Type B pancreatic cell (in vitro differentiated cells): Measurements from ENCODE around the gene MRNIP. TPM values are rescaled to one million over a fixed set of nuclear protein-coding genes. Genes with fewer than 3 reads are reported as not detected.

ENCODE experiments used
- DNase-seq: peaks from one replicate; pipeline ENCODE4 v3.0.0; 2021; ENCODE audit warnings: mixed read lengths; ENCODE audit not compliant: unreplicated experiment; ENCODE audit errors: extremely low spot score
- H3K27ac Mint-ChIP-seq: 2 replicates; pipeline ENCODE4 v1.8.0; 2021; ENCODE audit warnings: mild to moderate bottlenecking, mixed read lengths
- H3K27me3 Mint-ChIP-seq: 2 replicates; pipeline ENCODE4 v1.8.0; 2021; ENCODE audit warnings: mixed read lengths
- H3K36me3 Mint-ChIP-seq: 2 replicates; pipeline ENCODE4 v1.8.0; 2021; ENCODE audit warnings: mixed read lengths
- H3K4me1 Mint-ChIP-seq: one replicate; pipeline ENCODE4 v1.8.0; 2021; ENCODE audit warnings: mixed read lengths; ENCODE audit not compliant: unreplicated experiment
- H3K4me3 Mint-ChIP-seq: 2 replicates; pipeline ENCODE4 v1.8.0; 2021; ENCODE audit warnings: mild to moderate bottlenecking, mixed read lengths
- H3K9me3 Mint-ChIP-seq: 2 replicates; pipeline ENCODE4 v1.8.0; 2021; ENCODE audit warnings: mixed read lengths
- total RNA-seq: library from RNA; stranded (reverse); gene quantifications from 2 replicates; pipeline ENCODE4 v1.2.1, GENCODE V29; 2021; ENCODE audit warnings: low replicate concordance
- TF ChIP-seq, protein P1 (sequence below): fragments of 200-600 bp; sonication (generic); conservative IDR thresholded peaks from 2 replicates; pipeline ENCODE4 v1.5.0; 2021; ENCODE audit warnings: antibody characterized with exemption, mild to moderate bottlenecking

MRNIP gene
- total RNA-seq, 1 donor from 2014 or later = 47.6 TPM

DNA sequence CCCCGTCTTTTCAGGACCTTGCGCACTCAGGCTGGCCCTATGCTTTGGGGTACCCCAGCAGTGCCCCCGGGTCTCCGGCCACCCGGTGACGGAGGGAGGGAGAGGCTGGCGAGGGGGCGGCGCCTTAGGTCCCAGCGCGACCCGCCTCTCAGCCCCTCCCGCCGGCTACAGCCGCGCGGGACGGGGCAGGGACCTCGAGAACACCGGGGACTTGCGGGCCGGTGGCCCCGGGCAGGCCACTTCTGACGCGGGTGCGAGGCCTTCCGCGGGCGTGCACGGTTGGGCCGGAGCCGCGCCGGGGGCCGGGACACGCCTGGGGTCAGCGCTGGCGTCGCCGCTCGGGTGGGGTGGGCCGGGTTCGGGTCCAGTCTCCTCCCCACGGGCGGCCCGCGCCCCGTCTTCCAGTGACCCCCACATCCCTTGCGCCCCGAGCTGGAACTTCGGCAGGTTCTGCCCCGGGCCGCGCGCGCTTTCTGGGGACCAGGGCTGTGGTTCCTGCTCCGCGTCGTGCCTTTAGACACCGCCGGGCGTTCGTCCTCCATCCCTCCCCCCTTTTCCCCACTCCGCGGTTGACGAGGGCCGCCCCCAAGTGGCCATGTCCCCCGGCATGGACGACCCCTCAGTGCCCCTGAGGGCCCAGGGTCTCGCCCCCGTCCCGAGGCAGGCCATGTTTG lies 41.7 kb downstream of the MRNIP start:
- Mint-ChIP-seq H3K27ac (no peak overlapping the region), H3K27me3 (no peaks in the 10 kb centered on the region), H3K36me3 (peaks cover 9% of the 10 kb centered on the region), H3K4me3 (peak overlapping the region; percentile 49), H3K9me3 (no peaks in the 10 kb centered on the region), H3K4me1 (peaks cover 19% of the 10 kb centered on the region)
- TF ChIP-seq, protein P1, sequence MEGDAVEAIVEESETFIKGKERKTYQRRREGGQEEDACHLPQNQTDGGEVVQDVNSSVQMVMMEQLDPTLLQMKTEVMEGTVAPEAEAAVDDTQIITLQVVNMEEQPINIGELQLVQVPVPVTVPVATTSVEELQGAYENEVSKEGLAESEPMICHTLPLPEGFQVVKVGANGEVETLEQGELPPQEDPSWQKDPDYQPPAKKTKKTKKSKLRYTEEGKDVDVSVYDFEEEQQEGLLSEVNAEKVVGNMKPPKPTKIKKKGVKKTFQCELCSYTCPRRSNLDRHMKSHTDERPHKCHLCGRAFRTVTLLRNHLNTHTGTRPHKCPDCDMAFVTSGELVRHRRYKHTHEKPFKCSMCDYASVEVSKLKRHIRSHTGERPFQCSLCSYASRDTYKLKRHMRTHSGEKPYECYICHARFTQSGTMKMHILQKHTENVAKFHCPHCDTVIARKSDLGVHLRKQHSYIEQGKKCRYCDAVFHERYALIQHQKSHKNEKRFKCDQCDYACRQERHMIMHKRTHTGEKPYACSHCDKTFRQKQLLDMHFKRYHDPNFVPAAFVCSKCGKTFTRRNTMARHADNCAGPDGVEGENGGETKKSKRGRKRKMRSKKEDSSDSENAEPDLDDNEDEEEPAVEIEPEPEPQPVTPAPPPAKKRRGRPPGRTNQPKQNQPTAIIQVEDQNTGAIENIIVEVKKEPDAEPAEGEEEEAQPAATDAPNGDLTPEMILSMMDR = no peak
- DNase-seq = no peak

- Mint-ChIP-seq H3K27me3 (no peaks in the 10 kb centered on the region), H3K4me3 (peak overlapping the region; percentile 20), H3K9me3 (no peaks in the 10 kb centered on the region), H3K27ac (no peak overlapping the region), H3K36me3 (peaks cover 9% of the 10 kb centered on the region), H3K4me1 (peaks cover 17% of the 10 kb centered on the region)
- no peak for DNase-seq
- TF ChIP-seq, protein P1 = no peak
These were observed 42.2 kb downstream of the MRNIP start for GRCh38 chr5:179816401-179816795.

- Mint-ChIP-seq H3K4me1 (peaks cover 17% of the 10 kb centered on the region), H3K36me3 (peaks cover 9% of the 10 kb centered on the region), H3K9me3 (no peaks in the 10 kb centered on the region), H3K27me3 (no peaks in the 10 kb centered on the region), H3K4me3 (peak overlapping the region; percentile 79), H3K27ac (peak overlapping the region; percentile 72)
- TF ChIP-seq, protein P1 = no peak
- no peak for DNase-seq
These were observed 42.9 kb downstream of the MRNIP start for GRCh38 chr5:179815491-179816249.

GRCh38 chr5:179814090-179814489 lies 44.5 kb downstream of the MRNIP start:
- TF ChIP-seq, protein P1 = no peak
- Mint-ChIP-seq H3K27me3 (no peaks in the 10 kb centered on the region), H3K36me3 (peaks cover 9% of the 10 kb centered on the region), H3K27ac (no peak overlapping the region), H3K4me1 (peaks cover 13% of the 10 kb centered on the region), H3K9me3 (no peaks in the 10 kb centered on the region), H3K4me3 (no peak overlapping the region)
- DNase-seq = no peak

- Mint-ChIP-seq H3K9me3 (no peaks in the 10 kb centered on the region), H3K4me1 (peaks cover 6% of the 10 kb centered on the region), H3K27ac (no peak overlapping the region), H3K4me3 (no peak overlapping the region), H3K27me3 (no peaks in the 10 kb centered on the region), H3K36me3 (peaks cover 9% of the 10 kb centered on the region)
- no peak for DNase-seq
- TF ChIP-seq, protein P1 = no peak
These were observed 45.5 kb downstream of the MRNIP start for GRCh38 chr5:179812997-179813607.
